CD4-positive, alpha-beta T cell treated with Interleukin-15 for 1 hour (primary cell): Measurements from ENCODE around the gene KIFC1.

ENCODE experiments used
- DNase-seq: peaks from one replicate; pipeline ENCODE4 v3.0.0-alpha.2; 2020

KIFC1 gene

GRCh38 chr6:33412140-33413009 lies 20.8 kb downstream of the KIFC1 start:
- no peak for DNase-seq

GRCh38 chr6:33413241-33414120 lies 21.9 kb downstream of the KIFC1 start:
- no peak for DNase-seq

GRCh38 chr6:33414592-33415271 lies 23.1 kb downstream of the KIFC1 start:
- peak; percentile 45 for DNase-seq

- no peak for DNase-seq
Measured at GRCh38 chr6:33415831-33416230, 24.2 kb downstream of the KIFC1 start.

- DNase-seq, result no peak
Measured at GRCh38 chr6:33416386-33417127, 24.9 kb downstream of the KIFC1 start.

GRCh38 chr6:33417128-33417902 lies 25.7 kb downstream of the KIFC1 start:
- DNase-seq, result no peak

- DNase-seq, result peak; percentile 100
Measured at GRCh38 chr6:33417903-33418689, 26.5 kb downstream of the KIFC1 start, which contains the start of gene CUTA. Gene CUTA, minus strand, starts transcription at chr6:33418107. Its CDS starts 107 bp downstream, at chr6:33418000.

- DNase-seq, result peak; percentile 84
Measured at GRCh38 chr6:33418690-33419291, 27.2 kb downstream of the KIFC1 start.

- peak; percentile 52 for DNase-seq
Measured at GRCh38 chr6:33419580-33420490, 28.2 kb downstream of the KIFC1 start, which contains the start of gene SYNGAP1. Gene SYNGAP1, plus strand, starts transcription at chr6:33420065. Its CDS starts 200 bp downstream, at chr6:33420265.

- DNase-seq, result no peak
Measured at GRCh38 chr6:33420491-33421343, 29.1 kb downstream of the KIFC1 start.

- no peak for DNase-seq
Measured at GRCh38 chr6:33421344-33421643, 29.7 kb downstream of the KIFC1 start.

- DNase-seq, result no peak
Measured at GRCh38 chr6:33423777-33424176, 32.2 kb downstream of the KIFC1 start.

GRCh38 chr6:33424855-33425667 lies 33.4 kb downstream of the KIFC1 start:
- no peak for DNase-seq

- DNase-seq, result peak; percentile 90
Measured at GRCh38 chr6:33425668-33426577, 34.3 kb downstream of the KIFC1 start.

- DNase-seq, result peak; percentile 72
Measured at GRCh38 chr6:33426590-33427511, 35.2 kb downstream of the KIFC1 start.
